Right lobe of liver (tissue), 4 donors: ENCODE results near the gene HSPG2.

Source experiments
- POLR2A ChIP-seq: fragments of 450-650 bp; IDR thresholded peaks from one replicate; pipeline ENCODE4 v1.6.1; 2017; ENCODE audit warnings: antibody characterized with exemption, mild to moderate bottlenecking
- TF ChIP-seq, protein P1 (sequence below), 4 donors: fragments of 200-600 bp in 3 of 4; fragments of 450-650 bp in 1 of 4; IDR thresholded peaks; one replicate each; pipeline versions ENCODE4 v1.5.1 to v1.8.0; 2016 to 2022; ENCODE audit warnings: antibody characterized with exemption in 4 of 4, mild to moderate bottlenecking in 2 of 4
- donor health status: DM: no; HTN: no; CAD: no.
- donor health status: DM: no; HTN: no; CAD: no.
- donor health status: DM: no; HTN: yes; CAD: no.

DNA sequence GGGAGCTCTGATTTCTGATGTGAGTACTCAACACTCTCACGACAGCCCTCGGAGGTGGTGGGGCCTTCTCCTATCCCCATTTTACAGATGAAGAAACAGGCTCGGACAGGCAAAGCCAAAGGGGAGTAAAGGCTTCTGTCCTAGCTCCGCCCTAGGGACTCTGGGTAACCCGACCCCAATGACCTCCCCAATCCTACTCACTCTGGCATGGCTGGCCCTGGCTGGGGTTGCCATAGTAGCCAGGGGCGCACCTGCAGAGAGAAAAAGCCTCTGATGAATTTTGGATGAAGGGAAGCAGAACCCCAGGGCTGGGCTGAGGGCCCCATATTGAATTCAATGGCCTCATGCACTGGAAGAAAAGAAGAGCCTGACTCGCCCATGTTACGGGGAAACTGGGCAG is 63.9 kb downstream of the HSPG2 start:
- TF ChIP-seq, protein P1, sequence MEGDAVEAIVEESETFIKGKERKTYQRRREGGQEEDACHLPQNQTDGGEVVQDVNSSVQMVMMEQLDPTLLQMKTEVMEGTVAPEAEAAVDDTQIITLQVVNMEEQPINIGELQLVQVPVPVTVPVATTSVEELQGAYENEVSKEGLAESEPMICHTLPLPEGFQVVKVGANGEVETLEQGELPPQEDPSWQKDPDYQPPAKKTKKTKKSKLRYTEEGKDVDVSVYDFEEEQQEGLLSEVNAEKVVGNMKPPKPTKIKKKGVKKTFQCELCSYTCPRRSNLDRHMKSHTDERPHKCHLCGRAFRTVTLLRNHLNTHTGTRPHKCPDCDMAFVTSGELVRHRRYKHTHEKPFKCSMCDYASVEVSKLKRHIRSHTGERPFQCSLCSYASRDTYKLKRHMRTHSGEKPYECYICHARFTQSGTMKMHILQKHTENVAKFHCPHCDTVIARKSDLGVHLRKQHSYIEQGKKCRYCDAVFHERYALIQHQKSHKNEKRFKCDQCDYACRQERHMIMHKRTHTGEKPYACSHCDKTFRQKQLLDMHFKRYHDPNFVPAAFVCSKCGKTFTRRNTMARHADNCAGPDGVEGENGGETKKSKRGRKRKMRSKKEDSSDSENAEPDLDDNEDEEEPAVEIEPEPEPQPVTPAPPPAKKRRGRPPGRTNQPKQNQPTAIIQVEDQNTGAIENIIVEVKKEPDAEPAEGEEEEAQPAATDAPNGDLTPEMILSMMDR (IDR thresholded peaks at IDR 0.05): no peak
- TF ChIP-seq POLR2A: no peak
